HS-5 (cell line): ENCODE results near the gene RAC2.

ENCODE experiments used
- DNase-seq: peaks from one replicate; pipeline ENCODE4 v3.0.0-alpha.2; 2012; ENCODE audit warnings: low read depth

RAC2 gene

DNA sequence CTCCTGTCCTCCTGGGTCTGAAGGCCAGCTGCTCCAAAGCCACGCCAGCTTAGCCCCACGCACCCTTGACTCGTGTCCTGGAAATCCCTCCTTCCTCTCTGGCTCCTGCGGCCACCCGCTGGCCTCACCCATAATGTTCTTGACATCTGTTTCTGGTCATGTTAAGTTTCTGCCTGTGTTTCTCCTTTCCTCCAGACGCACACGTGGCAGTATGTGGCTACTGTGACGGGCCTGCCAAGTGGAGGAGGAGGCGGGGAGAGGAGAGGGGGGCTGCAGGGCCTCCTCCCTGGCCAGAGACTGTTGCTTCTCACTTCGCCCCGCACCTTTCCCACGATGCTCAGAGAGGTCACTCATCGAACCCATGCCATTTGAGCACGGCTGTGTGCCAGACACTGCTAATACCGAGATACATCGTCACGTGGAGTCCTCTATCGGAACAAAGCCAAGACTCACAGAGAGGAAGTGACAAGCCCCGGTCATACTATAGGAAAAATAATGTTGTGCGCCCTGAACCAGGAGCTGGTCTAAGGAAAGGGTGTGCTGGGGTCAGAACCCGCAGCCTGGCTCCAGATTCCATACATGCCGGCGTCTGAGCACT lies 67.5 kb downstream of the RAC2 start:
- no peak for DNase-seq

DNA sequence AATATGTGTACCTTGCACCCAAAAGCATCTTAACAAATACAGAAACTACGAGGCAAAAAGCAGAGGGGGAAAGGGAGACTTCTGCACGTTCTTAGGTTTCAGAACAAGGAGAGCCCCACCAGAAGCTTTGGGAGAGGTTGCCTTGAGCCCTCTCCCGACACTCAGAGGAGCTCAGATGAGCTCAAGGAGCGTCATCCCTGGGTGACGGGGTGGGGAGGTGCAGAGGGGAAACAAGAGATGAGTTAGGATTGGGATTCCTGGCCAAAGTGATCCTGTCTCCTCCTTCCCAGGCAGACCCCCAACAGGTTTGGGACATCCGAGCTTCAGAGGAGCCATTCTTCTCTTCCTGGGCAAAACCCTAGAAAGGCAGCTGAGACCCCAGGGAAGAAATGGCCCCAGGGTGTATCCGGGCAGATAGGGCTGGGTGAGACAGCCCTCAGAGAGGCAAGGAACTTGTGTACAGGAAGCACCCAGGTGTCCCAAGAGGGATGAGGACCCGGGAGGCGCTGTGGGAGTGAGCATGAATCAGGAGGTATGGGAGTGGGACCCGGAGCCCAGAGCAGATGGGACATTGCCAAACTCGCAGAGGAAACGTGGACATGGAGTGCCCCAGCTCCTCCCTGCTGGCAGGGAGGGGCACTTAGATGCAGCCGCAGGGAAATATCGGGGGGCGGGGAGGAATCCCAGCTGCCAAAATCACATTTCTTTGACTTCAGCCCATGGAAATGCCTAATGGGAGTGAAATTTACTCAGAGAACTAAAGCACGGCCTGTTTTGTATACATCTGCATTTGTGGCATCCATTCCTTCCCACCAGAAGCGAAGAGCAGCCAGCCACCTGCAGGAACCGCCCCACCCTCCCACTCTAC lies 68.4 kb downstream of the RAC2 start:
- DNase-seq: no peak
